Renal cortical epithelial cell (primary cell): Measurements from ENCODE around the gene ISCU. TPM values are rescaled to one million over a fixed set of nuclear protein-coding genes. Genes with fewer than 3 reads are reported as not detected.
"Not testable (repeated sequence)": the region's sequence is repeated elsewhere in the genome, so short reads cannot be mapped to it uniquely, and the experiment has no call there.

Source experiments
- DNase-seq: peaks from one replicate; pipeline ENCODE4 v3.0.0-alpha.2; 2011; ENCODE audit warnings: low read depth
- total RNA-seq: library from RNA; depleted of rRNA; stranded (reverse); fragments of >200 nt; gene quantifications from 2 replicates; pipeline ENCODE4 v1.2.3, GENCODE V29; 2014

Gene ISCU
- total RNA-seq, 1 donor from 2014 or later: 149 TPM

- peak; percentile 45 for DNase-seq
Measured at GRCh38 chr12:108570743-108571608, 8.6 kb downstream of the ISCU start.

- no peak for DNase-seq
Measured at GRCh38 chr12:108571609-108572165, 9.3 kb downstream of the ISCU start.

GRCh38 chr12:108572166-108572790, 9.9 kb downstream of the ISCU start:
- peak; percentile 47 for DNase-seq

DNA sequence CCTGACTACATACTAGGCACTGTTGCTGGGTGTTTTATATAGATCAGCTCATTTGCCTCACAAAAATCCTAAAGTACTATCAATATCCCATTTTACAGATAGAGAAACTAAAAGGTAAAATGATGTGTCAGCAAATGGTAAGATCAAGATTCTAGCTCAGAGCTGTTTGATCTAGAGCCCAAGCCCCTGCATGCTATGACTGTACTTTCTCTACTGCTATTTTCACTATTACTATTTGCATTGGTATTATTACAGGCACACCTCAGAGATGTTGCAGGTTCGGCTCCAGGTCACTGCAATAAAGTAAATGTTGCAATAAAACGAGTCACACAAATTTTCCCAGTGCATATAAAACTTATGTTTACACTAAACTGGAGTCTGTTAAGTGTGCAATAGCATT, 10.9 kb downstream of the ISCU start:
- peak; percentile 34 for DNase-seq

DNA sequence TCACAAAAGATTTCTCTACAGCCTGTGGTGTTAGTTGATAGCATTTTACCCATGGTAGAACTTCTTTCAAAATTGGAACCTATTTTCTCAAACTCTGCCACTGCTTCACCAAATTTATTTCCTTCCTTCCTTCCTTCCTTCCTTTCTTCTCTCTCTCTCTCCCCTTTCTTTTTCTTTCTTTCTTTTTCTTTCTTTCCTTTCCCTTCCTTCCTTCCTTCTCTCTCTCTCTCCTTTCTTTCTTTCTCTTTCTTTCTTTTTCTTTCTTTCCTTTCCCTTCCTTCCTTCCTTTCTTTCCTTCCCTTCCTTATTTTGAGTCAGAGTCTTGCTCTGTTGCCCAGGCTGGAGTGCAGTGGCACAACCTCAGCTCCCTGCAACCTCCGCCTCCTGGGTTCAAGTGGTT, 11.9 kb downstream of the ISCU start:
- DNase-seq: not testable (repeated sequence)

DNA sequence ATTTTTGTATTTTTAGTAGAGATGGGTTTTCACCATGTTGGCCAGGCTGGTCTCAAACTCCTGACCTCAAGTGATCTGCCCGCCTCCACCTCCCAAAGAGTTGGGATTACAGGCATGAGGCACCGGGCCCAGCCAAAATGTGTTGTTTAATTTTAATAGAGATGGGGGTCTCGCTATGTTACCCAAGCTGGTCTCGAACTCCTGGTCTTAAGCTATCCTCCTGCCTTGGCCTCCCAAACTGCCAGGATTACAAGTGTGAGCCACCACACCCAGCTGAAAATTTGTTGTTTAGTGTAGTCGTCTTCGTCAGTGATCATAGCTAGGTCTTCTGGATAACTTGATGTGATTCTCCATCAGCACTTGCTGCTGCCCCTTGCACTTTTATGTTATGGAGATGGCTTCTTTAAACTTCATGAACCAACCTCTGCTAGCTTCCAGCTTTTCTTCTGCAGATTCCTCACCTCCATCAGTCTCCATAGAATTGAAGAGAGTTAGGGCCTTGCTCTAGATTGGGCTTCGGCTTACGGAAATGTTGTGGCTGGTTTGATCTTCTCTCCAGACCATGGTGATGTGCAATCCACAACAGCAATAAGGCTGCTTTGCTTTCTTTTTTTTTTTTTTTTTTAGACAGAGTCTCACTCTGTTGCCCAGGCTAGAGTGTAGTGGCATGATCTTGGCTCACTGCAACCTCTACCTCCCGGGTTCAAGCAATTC, 13.0 kb downstream of the ISCU start:
- DNase-seq: no peak

DNA sequence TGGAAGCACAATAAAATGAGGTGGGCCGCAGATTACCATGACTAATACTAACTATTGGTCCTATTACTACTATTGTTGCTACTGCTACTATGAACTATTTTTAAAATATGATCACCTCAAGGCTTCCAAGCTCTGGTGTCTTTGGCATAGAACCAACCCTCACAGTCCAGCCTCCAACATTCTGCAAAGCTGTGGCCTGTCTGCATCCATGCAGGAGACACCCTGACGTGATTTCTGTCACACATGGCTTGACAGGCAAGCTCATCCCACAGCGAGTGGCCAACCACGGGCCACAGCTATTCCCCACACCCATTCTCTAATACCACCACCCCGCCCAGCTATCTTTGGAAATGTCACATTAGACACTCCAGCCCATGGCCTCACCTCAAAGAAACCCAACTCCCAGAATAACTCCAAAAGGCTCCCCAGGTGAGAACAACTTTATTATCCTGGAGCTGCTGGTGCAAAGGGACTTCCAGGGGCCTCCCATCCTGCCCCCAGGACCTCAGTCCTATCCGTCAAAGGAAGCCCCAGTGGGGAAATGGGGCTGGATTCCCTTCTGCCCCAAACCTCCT, 14.4 kb downstream of the ISCU start:
- DNase-seq: peak; percentile 80

GRCh38 chr12:108577458-108577857, 15.1 kb downstream of the ISCU start:
- DNase-seq: no peak

GRCh38 chr12:108578264-108578663, 15.9 kb downstream of the ISCU start:
- DNase-seq: no peak

DNA sequence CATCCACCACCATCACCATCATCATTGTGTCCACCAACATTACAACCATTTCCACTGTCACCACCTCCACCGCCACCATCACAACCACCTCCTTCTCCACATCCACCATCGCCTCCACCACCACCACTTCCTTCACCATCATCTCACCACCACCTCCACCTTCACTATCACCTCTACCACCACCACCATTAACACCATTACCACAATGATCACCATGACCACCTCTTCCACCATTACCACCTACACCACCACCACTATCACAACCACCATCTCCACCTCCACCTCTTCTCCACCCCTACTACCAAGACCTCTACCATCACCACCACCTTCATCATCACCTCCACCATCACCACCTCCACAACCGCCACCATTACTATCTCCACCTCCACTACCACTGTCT, 16.4 kb downstream of the ISCU start:
- DNase-seq: no peak

DNA sequence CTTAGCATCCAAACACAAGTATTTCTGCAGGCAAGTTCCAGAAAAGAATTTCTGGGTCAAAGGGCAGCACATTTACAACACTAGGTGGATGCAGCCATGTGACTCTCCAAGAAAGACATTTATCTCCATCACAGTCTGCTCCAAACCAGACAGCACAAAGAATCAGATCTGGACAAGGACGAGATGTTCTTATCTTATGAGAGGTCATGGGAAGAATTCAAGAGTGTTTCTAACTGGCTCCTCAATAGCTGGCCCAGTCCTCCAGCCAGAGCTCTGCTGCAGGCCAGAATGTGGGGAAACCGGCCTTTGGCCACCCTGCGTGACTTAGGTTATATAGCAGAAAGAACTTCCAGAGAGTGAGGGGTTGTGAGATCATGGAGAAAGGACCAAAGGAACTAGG, 18.1 kb downstream of the ISCU start:
- no peak for DNase-seq

GRCh38 chr12:108581311-108582227, 19.2 kb downstream of the ISCU start:
- no peak for DNase-seq

GRCh38 chr12:108582509-108582908, 20.1 kb downstream of the ISCU start:
- DNase-seq: no peak

DNA sequence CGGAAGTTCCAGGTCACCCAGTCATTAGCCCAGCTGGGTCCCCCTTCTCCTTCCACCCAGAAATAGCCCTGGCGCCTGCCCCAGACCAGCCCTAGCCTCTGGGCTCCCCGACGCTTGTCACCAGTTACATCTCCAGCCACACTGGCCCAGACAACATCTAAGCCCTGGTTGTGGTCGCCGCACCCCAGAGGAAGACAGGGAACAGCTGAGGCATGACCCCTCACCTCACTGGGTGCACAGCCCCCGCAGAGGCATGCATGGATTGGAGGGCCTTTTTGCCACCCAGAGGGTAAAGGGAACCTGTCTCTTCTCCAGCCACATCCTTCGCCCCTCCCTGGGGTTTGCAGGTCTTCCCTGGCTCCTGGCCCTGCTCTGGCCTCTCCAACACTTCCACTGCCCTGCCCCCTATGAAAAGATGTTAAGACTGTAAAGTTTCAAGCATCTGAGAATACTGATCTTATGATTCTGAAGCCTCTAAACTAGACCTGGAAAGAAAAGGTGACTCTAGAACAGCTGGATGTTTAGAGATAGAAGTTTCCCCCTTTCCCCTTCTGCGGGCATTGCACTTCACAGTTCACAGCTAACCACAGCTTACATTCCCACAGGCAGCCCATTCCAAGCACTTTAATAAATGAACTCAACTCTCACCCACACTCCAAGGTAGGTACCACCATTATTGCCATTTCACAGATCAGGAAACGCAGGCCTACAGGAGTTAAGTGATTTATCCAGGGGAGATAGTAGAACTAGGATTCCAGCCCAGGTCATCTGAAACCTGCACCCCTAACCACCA, 20.8 kb downstream of the ISCU start:
- no peak for DNase-seq

DNA sequence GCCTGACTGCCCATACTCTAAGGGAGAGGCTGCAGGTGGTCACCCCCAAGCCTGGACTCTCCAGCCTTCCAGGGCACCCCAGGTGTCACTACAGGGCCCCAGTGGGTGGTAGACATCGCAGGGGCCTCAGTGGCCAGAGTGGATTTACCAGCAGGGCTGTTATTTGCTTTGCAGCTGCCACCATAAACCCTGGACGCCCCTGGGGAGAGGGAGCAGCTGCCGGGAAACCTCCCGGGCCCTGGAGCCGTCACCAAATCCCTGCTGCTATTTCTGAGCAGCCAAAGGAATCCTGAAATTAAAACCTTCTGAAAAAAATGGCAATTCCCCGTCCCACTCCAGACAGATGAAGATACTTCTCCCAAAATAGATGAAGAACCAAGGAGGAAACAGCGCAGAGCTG, 21.6 kb downstream of the ISCU start:
- DNase-seq: no peak

DNA sequence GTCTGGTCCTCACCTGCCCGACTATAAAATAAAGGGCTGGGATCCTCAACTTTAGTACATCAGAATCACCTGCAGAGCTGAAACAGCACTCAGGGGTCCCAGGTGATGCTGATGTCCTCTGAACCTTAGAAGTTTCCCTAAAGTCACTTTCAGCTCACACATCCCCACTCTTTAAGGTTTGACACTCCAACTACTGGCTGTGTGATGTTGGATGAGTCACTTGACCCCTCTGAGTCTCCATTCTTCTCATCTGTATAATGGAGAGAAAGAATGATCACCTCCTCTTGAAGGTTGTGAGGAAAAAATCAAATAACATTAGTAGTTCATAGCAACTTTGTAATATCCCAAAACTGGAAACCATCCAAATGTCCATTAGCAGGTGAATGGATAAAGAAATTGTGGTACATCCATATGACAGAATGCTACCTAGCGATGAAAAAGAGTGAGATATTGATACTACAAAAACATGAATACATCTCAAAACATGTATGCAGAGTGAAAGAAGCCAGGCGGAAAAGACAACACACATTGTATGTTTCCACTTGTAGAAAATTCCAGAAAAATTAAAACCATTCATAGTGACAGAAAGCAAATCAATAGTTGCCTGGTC, 22.2 kb downstream of the ISCU start:
- DNase-seq: no peak

- DNase-seq: no peak
Measured at GRCh38 chr12:108585864-108586263, 23.5 kb downstream of the ISCU start.

GRCh38 chr12:108586306-108586705, 23.9 kb downstream of the ISCU start:
- DNase-seq: no peak

- no peak for DNase-seq
Measured at GRCh38 chr12:108587826-108588225, 25.4 kb downstream of the ISCU start.
